SU-DHL-6 (cell line): Measurements from ENCODE around the gene SLC24A1.

Experiments used
- H2AFZ ChIP-seq: fragments of 200-600 bp; sonication (generic); 2 replicates; pipeline ENCODE4 v1.6.1; 2014; ENCODE audit warnings: low read depth, mild to moderate bottlenecking, moderate library complexity, mixed read lengths, antibody characterized with exemption, low read length; ENCODE audit not compliant: severe bottlenecking
- H3F3A ChIP-seq: fragments of 200-600 bp; shearing (Covaris generic); 2 replicates; pipeline ENCODE4 v1.6.0; 2016; ENCODE audit warnings: antibody characterized with exemption, mild to moderate bottlenecking; ENCODE audit not compliant: insufficient read depth
- H3K27ac ChIP-seq: fragments of 200-600 bp; sonication (generic); 2 replicates; pipeline ENCODE4 v1.5.1; 2016; ENCODE audit warnings: low read depth, mild to moderate bottlenecking, low read length, moderate library complexity, mixed read lengths
- H3K27me3 ChIP-seq: fragments of 200-600 bp; sonication (generic), shearing (Covaris generic); 2 replicates; pipeline ENCODE4 v1.6.0; 2014; ENCODE audit warnings: mild to moderate bottlenecking, low read length
- H3K36me3 ChIP-seq: fragments of 200-600 bp; sonication (generic); 2 replicates; pipeline ENCODE4 v1.6.1; 2014; ENCODE audit warnings: mild to moderate bottlenecking, low read length, mixed read lengths
- H3K4me2 ChIP-seq: fragments of 300-600, 200-600 bp; shearing (Covaris generic), sonication (generic); 2 replicates; pipeline ENCODE4 v1.6.0; 2014; ENCODE audit warnings: low read length, low read depth, mild to moderate bottlenecking; ENCODE audit not compliant: poor library complexity, severe bottlenecking
- H3K4me3 ChIP-seq: fragments of 200-600 bp; sonication (generic); 2 replicates; pipeline ENCODE4 v1.5.1; 2014; ENCODE audit warnings: antibody characterized with exemption, low read length, mild to moderate bottlenecking, mixed read lengths; ENCODE audit not compliant: insufficient read depth, poor library complexity, severe bottlenecking
- H3K79me2 ChIP-seq: fragments of 200-600 bp; sonication (generic); 2 replicates; pipeline ENCODE4 v1.6.1; 2014; ENCODE audit warnings: mild to moderate bottlenecking, low read length, moderate library complexity; ENCODE audit not compliant: insufficient read depth
- H3K9ac ChIP-seq: fragments of 200-600 bp; sonication (generic); 2 replicates; pipeline ENCODE4 v1.7.0; 2014; ENCODE audit warnings: mild to moderate bottlenecking, low read length
- H3K9me2 ChIP-seq: fragments of 200-600 bp; sonication (generic); replicated peaks from 2 replicates; pipeline ENCODE4 v1.6.1; 2014; ENCODE audit warnings: low read length; ENCODE audit not compliant: insufficient read depth
- H3K9me3 ChIP-seq: fragments of 200-600 bp; sonication (generic); 2 replicates; pipeline ENCODE4 v1.6.1; 2014; ENCODE audit warnings: low read length, mixed read lengths; ENCODE audit not compliant: insufficient read depth
- H4K20me1 ChIP-seq: fragments of 200-600 bp; sonication (generic); 2 replicates; pipeline ENCODE4 v1.6.1; 2014; ENCODE audit warnings: low read depth, mild to moderate bottlenecking, antibody characterized with exemption, low read length, moderate library complexity, mixed read lengths
- EZH2phosphoT487 ChIP-seq: fragments of 200-600 bp; sonication (generic), shearing (Covaris generic); conservative IDR thresholded peaks from 2 replicates; pipeline ENCODE4 v1.6.1; 2018; ENCODE audit warnings: mild to moderate bottlenecking, antibody characterized with exemption, low read length, moderate library complexity, mixed read lengths
- TF ChIP-seq, protein P1 (sequence below): fragments of 200-600 bp; sonication (generic); IDR thresholded peaks from one replicate; pipeline ENCODE4 v1.5.1; 2017; ENCODE audit warnings: antibody characterized with exemption, mild to moderate bottlenecking, low read length, moderate library complexity; ENCODE audit not compliant: insufficient read depth, poor library complexity, severe bottlenecking

Gene SLC24A1

DNA sequence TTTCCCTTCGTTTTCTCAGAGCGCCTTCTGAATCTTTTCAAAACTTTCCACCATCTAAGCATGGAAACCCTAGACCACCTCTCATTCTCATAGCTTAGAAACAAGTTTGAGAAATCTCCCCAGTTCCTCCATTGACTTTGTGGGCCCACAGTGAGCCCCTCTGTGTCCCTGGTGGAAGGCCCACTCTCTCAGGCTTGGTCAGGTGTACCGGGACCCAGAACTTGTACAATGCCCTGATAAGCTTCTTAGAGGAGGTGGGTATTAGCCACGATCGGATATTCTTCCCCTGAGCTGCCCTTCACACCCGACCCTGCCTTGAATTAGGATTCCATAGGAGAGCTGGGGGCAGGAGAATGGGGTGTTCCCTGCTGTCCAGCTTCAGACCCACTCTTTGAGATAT is at the start of gene SLC24A1:
Gene SLC24A1 (plus strand): TSS at position 301 of the 400 bp plus-strand sequence. CDS start 2,143 bp downstream, outside the sequence.
- Histone ChIP-seq H3K9me3 (no peaks in the 10 kb centered on the region), H3F3A (no peaks in the 10 kb centered on the region), H3K9ac (no peak within 1 kb of the TSS), H3K4me3 (no peak within 1 kb of the TSS), H3K27ac (no peak within 1 kb of the TSS), H3K4me2 (no peak within 1 kb of the TSS), H3K36me3 (no peaks in the 10 kb centered on the region), H4K20me1 (no peaks in the 10 kb centered on the region), H2AFZ (no peak within 1 kb of the TSS), H3K27me3 (no peaks in the 10 kb centered on the region), H3K79me2 (no peaks in the 10 kb centered on the region), H3K9me2 (no peaks in the 10 kb centered on the region)
- TF ChIP-seq, protein P1, sequence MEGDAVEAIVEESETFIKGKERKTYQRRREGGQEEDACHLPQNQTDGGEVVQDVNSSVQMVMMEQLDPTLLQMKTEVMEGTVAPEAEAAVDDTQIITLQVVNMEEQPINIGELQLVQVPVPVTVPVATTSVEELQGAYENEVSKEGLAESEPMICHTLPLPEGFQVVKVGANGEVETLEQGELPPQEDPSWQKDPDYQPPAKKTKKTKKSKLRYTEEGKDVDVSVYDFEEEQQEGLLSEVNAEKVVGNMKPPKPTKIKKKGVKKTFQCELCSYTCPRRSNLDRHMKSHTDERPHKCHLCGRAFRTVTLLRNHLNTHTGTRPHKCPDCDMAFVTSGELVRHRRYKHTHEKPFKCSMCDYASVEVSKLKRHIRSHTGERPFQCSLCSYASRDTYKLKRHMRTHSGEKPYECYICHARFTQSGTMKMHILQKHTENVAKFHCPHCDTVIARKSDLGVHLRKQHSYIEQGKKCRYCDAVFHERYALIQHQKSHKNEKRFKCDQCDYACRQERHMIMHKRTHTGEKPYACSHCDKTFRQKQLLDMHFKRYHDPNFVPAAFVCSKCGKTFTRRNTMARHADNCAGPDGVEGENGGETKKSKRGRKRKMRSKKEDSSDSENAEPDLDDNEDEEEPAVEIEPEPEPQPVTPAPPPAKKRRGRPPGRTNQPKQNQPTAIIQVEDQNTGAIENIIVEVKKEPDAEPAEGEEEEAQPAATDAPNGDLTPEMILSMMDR, result no peak
- no peak for TF ChIP-seq EZH2phosphoT487

DNA sequence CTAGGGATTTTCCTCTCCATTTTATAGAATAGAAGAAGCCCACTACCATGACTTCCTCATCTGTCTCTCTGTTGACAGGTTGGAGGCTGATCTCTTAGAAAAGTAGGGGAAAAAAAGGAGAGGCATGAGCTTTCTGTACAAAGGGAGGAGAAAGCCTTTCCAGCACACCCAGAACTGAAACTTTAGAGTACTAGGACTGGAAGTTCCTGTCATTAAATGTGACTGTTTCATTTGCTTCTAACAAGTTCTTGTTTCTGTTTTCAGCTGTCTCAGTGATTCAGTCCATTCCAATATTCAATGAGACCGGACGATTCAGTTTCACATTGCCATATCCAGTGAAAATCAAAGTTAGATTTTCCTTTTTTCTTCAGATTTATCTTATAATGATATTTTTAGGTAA is 49.8 kb upstream of the SLC24A1 start:
- TF ChIP-seq EZH2phosphoT487, result no peak
- TF ChIP-seq, protein P1, result no peak
- H3K4me2 ChIP-seq, result no peak overlapping the region

DNA sequence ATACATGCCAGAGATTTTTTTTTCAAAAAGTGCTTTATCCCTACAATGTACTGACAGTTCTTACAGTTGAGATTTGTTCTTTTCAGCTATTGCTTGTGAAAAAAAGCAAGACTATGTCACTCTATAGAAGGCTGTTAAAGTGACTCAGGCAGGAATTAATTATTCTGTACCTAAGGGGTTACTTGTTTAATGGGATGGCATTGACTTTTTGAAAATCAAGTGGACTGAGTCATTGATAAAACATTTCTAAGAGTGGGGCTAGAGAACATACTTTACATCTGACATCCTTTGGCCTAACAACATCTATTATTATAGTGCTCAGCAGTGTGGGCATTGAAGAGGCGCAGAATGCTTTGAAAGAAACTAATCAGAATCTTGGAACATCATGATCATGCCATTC is 45.1 kb upstream of the SLC24A1 start:
- no peak overlapping the region for H2AFZ ChIP-seq
- H3F3A ChIP-seq, result peaks cover 10% of the 10 kb centered on the region
- H3K36me3 ChIP-seq, result peaks cover 20% of the 10 kb centered on the region
- H3K27ac ChIP-seq, result no peak overlapping the region
- H3K9ac ChIP-seq, result no peak overlapping the region
- H3K79me2 ChIP-seq, result no peaks in the 10 kb centered on the region
- H3K27me3 ChIP-seq, result no peaks in the 10 kb centered on the region
- no peaks in the 10 kb centered on the region for H3K9me2 ChIP-seq
- no peak for TF ChIP-seq EZH2phosphoT487
- TF ChIP-seq, protein P1, result no peak
- H3K9me3 ChIP-seq, result no peaks in the 10 kb centered on the region
- H4K20me1 ChIP-seq, result no peaks in the 10 kb centered on the region
- no peak overlapping the region for H3K4me3 ChIP-seq
- no peak overlapping the region for H3K4me2 ChIP-seq

More for the DNA sequence above, 49.8 kb upstream of the SLC24A1 start:
- no peaks in the 10 kb centered on the region for H3K27me3 ChIP-seq
- H3K9ac ChIP-seq, result no peak overlapping the region
- no peaks in the 10 kb centered on the region for H3K79me2 ChIP-seq
- H3K9me2 ChIP-seq, result no peaks in the 10 kb centered on the region
- H4K20me1 ChIP-seq, result no peaks in the 10 kb centered on the region
- H3K9me3 ChIP-seq, result no peaks in the 10 kb centered on the region
- H3K4me3 ChIP-seq, result no peak overlapping the region
- H3K27ac ChIP-seq, result no peak overlapping the region
- no peak overlapping the region for H2AFZ ChIP-seq
- H3F3A ChIP-seq, result peaks cover 15% of the 10 kb centered on the region
- peaks cover 35% of the 10 kb centered on the region for H3K36me3 ChIP-seq
